Gastroesophageal sphincter (tissue), 3 donors: Measurements from ENCODE around the gene RBM28.

Experiments used
- EP300 ChIP-seq: sonication (generic); formaldehyde crosslinking; IDR thresholded peaks from one replicate; pipeline ENCODE4 v1.6.1; 2017; ENCODE audit warnings: antibody characterized with exemption, mild to moderate bottlenecking
- POLR2A ChIP-seq, 2 donors: fragments of 450-650 bp; IDR thresholded peaks; one replicate each; pipeline ENCODE4 v1.6.1; 2017; ENCODE audit warnings: antibody characterized with exemption in 2 of 2, mild to moderate bottlenecking in 2 of 2, moderate library complexity in 1 of 2
- POLR2AphosphoS5 ChIP-seq: sonication (generic); formaldehyde crosslinking; IDR thresholded peaks from one replicate; pipeline ENCODE4 v1.6.1; 2017; ENCODE audit warnings: antibody characterized with exemption
- TF ChIP-seq, protein P1 (sequence below), 4 experiments: fragments of 200-600 bp in 2 of 4; fragments of 450-650 bp in 2 of 4; sonication (generic) in 1 of 4; IDR thresholded peaks; one replicate each; pipeline ENCODE4 v1.5.1; 2017 to 2019; ENCODE audit warnings: antibody characterized with exemption in 4 of 4, mild to moderate bottlenecking in 2 of 4, moderate library complexity in 2 of 4

DNA sequence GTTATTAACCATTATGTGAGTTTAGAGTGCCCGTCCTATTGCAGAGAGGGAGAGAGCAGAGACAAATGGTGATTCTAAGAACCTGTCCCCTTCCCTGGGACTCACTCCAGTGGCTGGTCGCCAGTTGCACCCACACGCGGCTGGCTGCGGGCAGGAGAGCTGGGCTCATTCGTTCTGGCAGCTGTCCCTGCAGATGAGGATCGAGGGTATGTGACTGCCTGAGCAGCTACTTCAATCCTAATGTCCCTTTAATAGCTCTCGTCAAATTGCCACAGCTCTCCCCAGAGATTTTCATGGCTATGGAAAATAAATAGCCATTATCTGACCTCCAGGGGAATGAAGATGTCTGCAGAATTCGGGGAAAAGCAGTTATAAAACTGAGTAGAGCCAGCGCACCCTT, 41.6 kb downstream of the RBM28 start:
- TF ChIP-seq, protein P1, sequence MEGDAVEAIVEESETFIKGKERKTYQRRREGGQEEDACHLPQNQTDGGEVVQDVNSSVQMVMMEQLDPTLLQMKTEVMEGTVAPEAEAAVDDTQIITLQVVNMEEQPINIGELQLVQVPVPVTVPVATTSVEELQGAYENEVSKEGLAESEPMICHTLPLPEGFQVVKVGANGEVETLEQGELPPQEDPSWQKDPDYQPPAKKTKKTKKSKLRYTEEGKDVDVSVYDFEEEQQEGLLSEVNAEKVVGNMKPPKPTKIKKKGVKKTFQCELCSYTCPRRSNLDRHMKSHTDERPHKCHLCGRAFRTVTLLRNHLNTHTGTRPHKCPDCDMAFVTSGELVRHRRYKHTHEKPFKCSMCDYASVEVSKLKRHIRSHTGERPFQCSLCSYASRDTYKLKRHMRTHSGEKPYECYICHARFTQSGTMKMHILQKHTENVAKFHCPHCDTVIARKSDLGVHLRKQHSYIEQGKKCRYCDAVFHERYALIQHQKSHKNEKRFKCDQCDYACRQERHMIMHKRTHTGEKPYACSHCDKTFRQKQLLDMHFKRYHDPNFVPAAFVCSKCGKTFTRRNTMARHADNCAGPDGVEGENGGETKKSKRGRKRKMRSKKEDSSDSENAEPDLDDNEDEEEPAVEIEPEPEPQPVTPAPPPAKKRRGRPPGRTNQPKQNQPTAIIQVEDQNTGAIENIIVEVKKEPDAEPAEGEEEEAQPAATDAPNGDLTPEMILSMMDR (IDR thresholded peaks at IDR 0.05), result no peak
- TF ChIP-seq POLR2A (IDR thresholded peaks at IDR 0.05), result no peak
- TF ChIP-seq POLR2AphosphoS5, result no peak
- TF ChIP-seq EP300, result no peak
